Cardiac muscle cell (in vitro differentiated cells and primary cell): ENCODE results near the gene DNMT3B. TPM values are rescaled to one million over a fixed set of nuclear protein-coding genes. Genes with fewer than 3 reads are reported as not detected.
A peak's percentile ranks its signal among the peaks of the same experiment; 100 is the strongest.

Experiments used
- DNase-seq, 2 donors: peaks; one replicate each; pipeline versions ENCODE4 v3.0.0 to v3.0.0-alpha.2; 2010 to 2017; ENCODE audit warnings: low read depth in 1 of 2, low spot score in 1 of 2
- H3K27ac ChIP-seq: fragments of 200-600 bp; sonication (generic); 2 replicates; pipeline ENCODE4 v1.5.1; 2016
- H3K27me3 ChIP-seq: fragments of 200-600 bp; sonication (generic); 2 replicates; pipeline ENCODE4 v1.6.0; 2016; ENCODE audit warnings: control low read depth
- H3K36me3 ChIP-seq: fragments of 200-600 bp; sonication (generic); 2 replicates; pipeline ENCODE4 v1.5.1; 2016; ENCODE audit warnings: control low read depth
- H3K4me1 ChIP-seq: fragments of 200-600 bp; sonication (generic); 2 replicates; pipeline ENCODE4 v1.8.1; 2017; ENCODE audit warnings: low read depth, mild to moderate bottlenecking, mixed run types
- H3K4me3 ChIP-seq: fragments of 200-600 bp; sonication (generic); 2 replicates; pipeline ENCODE4 v1.5.1; 2016; ENCODE audit warnings: mild to moderate bottlenecking
- H3K9me3 ChIP-seq: fragments of 200-600 bp; sonication (generic); 2 replicates; pipeline ENCODE4 v1.5.1; 2017; ENCODE audit warnings: low read depth, mild to moderate bottlenecking, control low read depth
- CTCF ChIP-seq: IDR thresholded peaks from 2 replicates; pipeline ENCODE4 v1.5.1; 2012; ENCODE audit warnings: low read depth, mild to moderate bottlenecking, low read length
- polyA plus RNA-seq: library from polyadenylated mRNA; unstranded; fragments of >200 nt; fragmentation: Nextera tagmentation; extraction: Ambion mirVana; gene quantifications from 2 replicates; pipeline ENCODE4 v1.2.1, GENCODE V29; 2016
- total RNA-seq: library from RNA; depleted of rRNA; stranded (reverse); fragments of >200 nt; gene quantifications from 2 replicates; pipeline ENCODE4 v1.2.3, GENCODE V29; 2016

Gene DNMT3B
- total and polyA plus RNA-seq, 2 experiments from 2014 or later, result 10.2 to 24.3 TPM

- Histone ChIP-seq H3K36me3 (no peaks in the 10 kb centered on the region), H3K4me3 (no peak overlapping the region), H3K27ac (no peak overlapping the region), H3K27me3 (no peaks in the 10 kb centered on the region), H3K4me1 (peaks cover 28% of the 10 kb centered on the region), H3K9me3 (no peaks in the 10 kb centered on the region)
- DNase-seq, result no peak
- TF ChIP-seq CTCF, result no peak
These were observed 8.5 kb upstream of the DNMT3B start for GRCh38 chr20:32753731-32754130.

DNA sequence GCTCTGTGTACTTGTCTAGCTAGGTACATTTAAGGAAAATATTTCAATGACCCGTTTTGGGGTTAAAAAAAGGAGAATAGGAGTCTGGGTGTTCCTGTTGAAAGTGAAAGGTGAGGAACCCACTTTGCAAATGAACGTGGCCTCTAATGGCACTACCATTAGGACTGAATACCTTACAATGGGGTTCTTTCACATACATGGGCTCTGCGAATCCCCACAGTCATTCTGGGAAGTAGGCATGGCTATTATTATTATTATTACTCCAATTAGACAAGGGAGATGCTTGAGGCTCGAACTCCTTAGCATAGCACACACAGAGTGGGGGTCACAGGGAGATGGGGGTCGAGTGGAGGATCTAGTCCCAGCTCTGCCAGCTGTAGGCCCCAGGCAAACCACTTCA is 6.0 kb upstream of the DNMT3B start:
- H3K4me1 ChIP-seq, result peaks cover 11% of the 10 kb centered on the region
- no peak for DNase-seq
- no peak for TF ChIP-seq CTCF
- no peak overlapping the region for H3K4me3 ChIP-seq
- no peak overlapping the region for H3K27ac ChIP-seq
- no peaks in the 10 kb centered on the region for H3K36me3 ChIP-seq
- no peaks in the 10 kb centered on the region for H3K27me3 ChIP-seq
- H3K9me3 ChIP-seq, result no peaks in the 10 kb centered on the region

DNA sequence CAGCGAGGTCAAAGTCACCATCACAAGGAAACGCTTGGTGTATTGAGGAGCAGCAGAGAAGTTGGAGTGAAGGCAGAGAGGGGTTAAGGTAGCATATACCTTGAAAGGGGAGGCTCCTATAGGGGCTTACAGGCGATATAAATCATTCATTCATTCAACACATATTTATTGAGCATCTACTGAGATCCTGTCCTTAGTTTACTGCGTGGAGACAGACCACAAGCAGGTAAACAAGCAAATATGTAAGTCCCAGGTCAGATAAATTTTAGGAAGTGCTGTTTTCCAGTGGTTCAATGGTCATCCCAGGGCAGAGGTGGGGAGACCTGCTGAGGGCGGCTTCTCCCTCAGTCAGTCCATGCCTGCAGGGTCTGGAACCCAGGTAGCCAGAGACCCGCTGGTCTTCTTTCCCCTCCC is 761 bp upstream of the DNMT3B start:
- H3K27ac ChIP-seq, result no peak overlapping the region
- no peak for TF ChIP-seq CTCF
- DNase-seq, result no peak
- H3K4me1 ChIP-seq, result peaks cover 10% of the 10 kb centered on the region
- H3K27me3 ChIP-seq, result no peaks in the 10 kb centered on the region
- H3K9me3 ChIP-seq, result no peaks in the 10 kb centered on the region
- H3K36me3 ChIP-seq, result no peaks in the 10 kb centered on the region
- no peak overlapping the region for H3K4me3 ChIP-seq

- H3K27me3 ChIP-seq, result no peaks in the 10 kb centered on the region
- DNase-seq, result peak in 1 of 2 donors; percentile 47
- peaks cover 10% of the 10 kb centered on the region for H3K4me1 ChIP-seq
- no peak overlapping the region for H3K27ac ChIP-seq
- no peaks in the 10 kb centered on the region for H3K36me3 ChIP-seq
- TF ChIP-seq CTCF, result no peak
- no peaks in the 10 kb centered on the region for H3K9me3 ChIP-seq
- H3K4me3 ChIP-seq, result peak overlapping the region; percentile 90
These were observed 593 bp downstream of the DNMT3B start for GRCh38 chr20:32762754-32763201.

DNA sequence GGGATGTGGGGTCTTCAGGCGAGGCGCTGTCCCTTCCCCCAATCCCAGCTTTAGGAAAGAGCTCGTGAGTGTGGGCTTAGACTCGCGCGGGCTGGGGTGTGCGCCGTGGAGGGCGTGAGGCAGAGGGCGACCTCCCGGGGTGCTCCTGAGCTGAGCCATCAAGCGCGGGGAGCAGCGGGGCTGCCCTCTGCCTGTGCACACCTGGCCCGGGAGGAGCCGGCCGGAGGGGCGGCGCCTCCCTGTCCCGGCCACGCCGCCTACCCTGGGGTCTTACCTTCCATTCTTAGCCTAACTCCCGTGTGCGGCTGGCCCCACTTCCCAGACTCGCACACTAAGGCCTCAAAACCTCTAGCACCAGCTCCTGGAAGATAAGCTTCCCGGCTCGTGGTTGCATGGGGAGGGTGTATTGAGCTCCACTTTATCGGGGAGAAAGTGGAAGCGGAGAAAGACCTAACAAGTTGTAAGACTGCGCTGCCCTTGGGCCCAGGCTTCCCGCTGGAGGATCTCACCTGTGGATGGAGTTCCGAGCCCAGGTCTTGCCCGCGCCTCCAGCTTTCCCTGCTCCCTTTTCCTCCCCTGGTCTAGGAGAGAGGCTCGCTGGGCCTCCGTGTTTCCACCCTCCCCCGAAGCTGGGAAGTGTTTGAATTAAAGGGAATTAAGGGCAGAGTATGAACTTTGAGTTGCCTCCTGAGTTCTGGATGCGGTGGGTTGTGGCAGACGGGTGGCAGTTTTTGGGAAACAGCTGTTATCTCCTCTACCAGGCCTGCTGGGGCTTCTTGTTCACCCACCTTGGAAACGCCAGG is 1.2 kb downstream of the DNMT3B start:
- DNase-seq, result no peak

More for the DNA sequence above, 1.2 kb downstream of the DNMT3B start:
- Histone ChIP-seq H3K36me3 (no peaks in the 10 kb centered on the region), H3K9me3 (no peaks in the 10 kb centered on the region), H3K27me3 (no peaks in the 10 kb centered on the region), H3K4me3 (peak overlapping the region; percentile 90), H3K4me1 (peaks cover 10% of the 10 kb centered on the region), H3K27ac (no peak overlapping the region)
- no peak for TF ChIP-seq CTCF
